Chondrocyte (in vitro differentiated cells): ENCODE measurements around the gene ZBTB12. TPM values are rescaled to one million over a fixed set of nuclear protein-coding genes. Genes with fewer than 3 reads are reported as not detected.
"Not testable (repeated sequence)": the region's sequence is repeated elsewhere in the genome, so short reads cannot be mapped to it uniquely, and the experiment has no call there.

Experiments used
- DNase-seq: peaks from one replicate; pipeline ENCODE4 v3.0.0; 2021; ENCODE audit warnings: mixed read lengths, low spot score
- H3K27ac Mint-ChIP-seq: one replicate; pipeline ENCODE4 v1.8.0; 2021; ENCODE audit warnings: mild to moderate bottlenecking, moderate library complexity, mixed read lengths; ENCODE audit not compliant: unreplicated experiment
- H3K27me3 Mint-ChIP-seq: 2 replicates; pipeline ENCODE4 v1.8.0; 2021; ENCODE audit warnings: low read depth, mixed read lengths
- H3K36me3 Mint-ChIP-seq: 2 replicates; pipeline ENCODE4 v1.8.0; 2021; ENCODE audit warnings: low read depth, mixed read lengths
- H3K4me1 Mint-ChIP-seq: 2 replicates; pipeline ENCODE4 v1.8.0; 2021; ENCODE audit warnings: low read depth, mild to moderate bottlenecking, mixed read lengths
- H3K4me3 Mint-ChIP-seq: one replicate; pipeline ENCODE4 v1.8.0; 2021; ENCODE audit warnings: mild to moderate bottlenecking, moderate library complexity, mixed read lengths; ENCODE audit not compliant: unreplicated experiment
- H3K9me3 Mint-ChIP-seq: 2 replicates; pipeline ENCODE4 v1.8.0; 2021; ENCODE audit warnings: low read depth, mixed read lengths
- CTCF ChIP-seq: fragments of 200-600 bp; sonication (generic); IDR thresholded peaks from 2 replicates; pipeline ENCODE4 v1.5.0; 2021; ENCODE audit warnings: antibody characterized with exemption, mild to moderate bottlenecking, moderate library complexity
- total RNA-seq: library from RNA; stranded (reverse); gene quantifications from 3 replicates; pipeline ENCODE4 v1.2.1, GENCODE V29; 2021

ZBTB12 gene
- total RNA-seq, 1 donor from 2014 or later: 6.7 TPM

GRCh38 chr6:31911826-31912585 lies 10.1 kb upstream of the ZBTB12 start:
- DNase-seq: no peak
- TF ChIP-seq CTCF: no peak
- Mint-ChIP-seq H3K36me3 (no peaks in the 10 kb centered on the region), H3K27me3 (peaks cover 2% of the 10 kb centered on the region), H3K27ac (peak overlapping the region; percentile 80), H3K4me1 (peaks cover 24% of the 10 kb centered on the region), H3K9me3 (no peaks in the 10 kb centered on the region), H3K4me3 (no peak overlapping the region)

- H3K27ac Mint-ChIP-seq, H3K9me3 Mint-ChIP-seq, H3K27me3 Mint-ChIP-seq, DNase-seq, H3K4me3 Mint-ChIP-seq, H3K36me3 Mint-ChIP-seq: not testable (repeated sequence)
- H3K4me1 Mint-ChIP-seq: peaks cover 24% of the 10 kb centered on the region
Observed at GRCh38 chr6:31909298-31909697, 7.4 kb upstream of the ZBTB12 start.

GRCh38 chr6:31908791-31909190 lies 6.9 kb upstream of the ZBTB12 start:
- Mint-ChIP-seq H3K9me3 (no peaks in the 10 kb centered on the region), H3K27ac (no peak overlapping the region), H3K4me3 (no peak overlapping the region), H3K4me1 (peaks cover 24% of the 10 kb centered on the region), H3K36me3 (no peaks in the 10 kb centered on the region), H3K27me3 (no peaks in the 10 kb centered on the region)
- no peak for DNase-seq
- TF ChIP-seq CTCF: no peak

- H3K4me3 Mint-ChIP-seq, DNase-seq, H3K36me3 Mint-ChIP-seq, H3K9me3 Mint-ChIP-seq, H3K27ac Mint-ChIP-seq, H3K27me3 Mint-ChIP-seq: not testable (repeated sequence)
- peaks cover 24% of the 10 kb centered on the region for H3K4me1 Mint-ChIP-seq
Observed at GRCh38 chr6:31908255-31908654, 6.4 kb upstream of the ZBTB12 start.

- H3K27me3 Mint-ChIP-seq: no peaks in the 10 kb centered on the region
- no peak for TF ChIP-seq CTCF
- no peak for DNase-seq
- peaks cover 31% of the 10 kb centered on the region for H3K4me1 Mint-ChIP-seq
- H3K4me3 Mint-ChIP-seq: no peak overlapping the region
- no peak overlapping the region for H3K27ac Mint-ChIP-seq
- H3K9me3 Mint-ChIP-seq: no peaks in the 10 kb centered on the region
- no peaks in the 10 kb centered on the region for H3K36me3 Mint-ChIP-seq
Observed at GRCh38 chr6:31907158-31907813, 5.4 kb upstream of the ZBTB12 start.

GRCh38 chr6:31906727-31907126 lies 4.8 kb upstream of the ZBTB12 start:
- not testable (repeated sequence) for H3K27ac Mint-ChIP-seq, H3K4me3 Mint-ChIP-seq, H3K27me3 Mint-ChIP-seq, H3K9me3 Mint-ChIP-seq, H3K36me3 Mint-ChIP-seq, DNase-seq
- peaks cover 26% of the 10 kb centered on the region for H3K4me1 Mint-ChIP-seq
